Epidermal melanocyte (primary cell): Measurements from ENCODE around the gene HGFAC.

Experiments
- DNase-seq: peaks from one replicate; pipeline ENCODE4 v3.0.0; 2011; ENCODE audit warnings: low spot score; ENCODE audit not compliant: insufficient read length

The HGFAC gene

GRCh38 chr4:3441501-3442459, at the start of gene HGFAC:
Gene HGFAC (plus strand): TSS chr4:3441968. CDS start chr4:3442002, 34 bp downstream.
- DNase-seq = no peak

GRCh38 chr4:3392321-3392720, 49.4 kb upstream of the HGFAC start:
- no peak for DNase-seq

- DNase-seq = no peak
These were observed 48.6 kb upstream of the HGFAC start for GRCh38 chr4:3393171-3393570.

- DNase-seq = no peak
These were observed 45.2 kb upstream of the HGFAC start for GRCh38 chr4:3396600-3396999.

GRCh38 chr4:3397128-3397527, 44.6 kb upstream of the HGFAC start:
- no peak for DNase-seq

GRCh38 chr4:3399277-3400194, 42.2 kb upstream of the HGFAC start:
- no peak for DNase-seq

- no peak for DNase-seq
These were observed 40.2 kb upstream of the HGFAC start for GRCh38 chr4:3401436-3402171.

- DNase-seq = peak; percentile 55
These were observed 39.0 kb upstream of the HGFAC start for GRCh38 chr4:3402491-3403347.

- DNase-seq = no peak
These were observed 38.3 kb upstream of the HGFAC start for GRCh38 chr4:3403348-3403906.

- no peak for DNase-seq
These were observed 37.2 kb upstream of the HGFAC start for GRCh38 chr4:3404546-3404945.

GRCh38 chr4:3405176-3405575, 36.6 kb upstream of the HGFAC start:
- DNase-seq = no peak

GRCh38 chr4:3406021-3406420, 35.7 kb upstream of the HGFAC start:
- no peak for DNase-seq

- DNase-seq = no peak
These were observed 35.3 kb upstream of the HGFAC start for GRCh38 chr4:3406431-3406830.

- DNase-seq = no peak
These were observed 34.5 kb upstream of the HGFAC start for GRCh38 chr4:3407171-3407771.

- DNase-seq = no peak
These were observed 33.6 kb upstream of the HGFAC start for GRCh38 chr4:3407930-3408792.

- no peak for DNase-seq
These were observed 32.9 kb upstream of the HGFAC start for GRCh38 chr4:3408793-3409330.

- no peak for DNase-seq
These were observed 32.1 kb upstream of the HGFAC start for GRCh38 chr4:3409571-3410091.
